AML-193 (cell line): Measurements from ENCODE around the gene SUSD2.
"Not testable (repeated sequence)": the region's sequence is repeated elsewhere in the genome, so short reads cannot be mapped to it uniquely, and the experiment has no call there.

Source experiments
- DNase-seq, 2 experiments: peaks; one replicate each; lab custom pipeline; 2025; lab: John Stamatoyannopoulos, UW

The SUSD2 gene

DNA sequence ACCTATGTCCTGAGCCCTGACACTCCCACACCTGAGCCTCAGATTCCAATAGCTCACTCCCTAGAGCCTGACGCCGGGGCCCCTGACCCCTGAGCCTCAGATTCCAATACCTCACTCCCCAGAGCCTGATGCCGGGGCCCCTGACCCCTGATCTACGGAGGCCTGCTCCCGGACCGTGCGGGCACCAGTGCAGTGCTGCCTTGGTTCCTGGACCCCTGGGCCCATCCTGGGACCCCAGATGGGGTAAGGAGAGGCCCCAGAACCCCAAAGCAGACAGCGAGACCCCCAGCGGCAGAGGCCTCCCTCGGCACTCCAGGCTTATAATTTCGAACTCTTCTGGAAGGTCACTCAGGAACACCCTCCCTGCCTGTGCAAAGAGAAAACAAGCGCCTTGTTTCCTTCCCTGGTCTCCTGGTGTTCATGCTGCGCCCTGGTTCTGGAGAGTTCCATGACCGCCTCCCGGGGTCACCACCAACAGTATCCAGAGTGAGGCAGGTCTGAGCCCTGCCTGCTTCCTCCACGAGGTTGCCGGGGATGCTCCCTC lies 7.5 kb downstream of the SUSD2 start:
- DNase-seq: no peak

DNA sequence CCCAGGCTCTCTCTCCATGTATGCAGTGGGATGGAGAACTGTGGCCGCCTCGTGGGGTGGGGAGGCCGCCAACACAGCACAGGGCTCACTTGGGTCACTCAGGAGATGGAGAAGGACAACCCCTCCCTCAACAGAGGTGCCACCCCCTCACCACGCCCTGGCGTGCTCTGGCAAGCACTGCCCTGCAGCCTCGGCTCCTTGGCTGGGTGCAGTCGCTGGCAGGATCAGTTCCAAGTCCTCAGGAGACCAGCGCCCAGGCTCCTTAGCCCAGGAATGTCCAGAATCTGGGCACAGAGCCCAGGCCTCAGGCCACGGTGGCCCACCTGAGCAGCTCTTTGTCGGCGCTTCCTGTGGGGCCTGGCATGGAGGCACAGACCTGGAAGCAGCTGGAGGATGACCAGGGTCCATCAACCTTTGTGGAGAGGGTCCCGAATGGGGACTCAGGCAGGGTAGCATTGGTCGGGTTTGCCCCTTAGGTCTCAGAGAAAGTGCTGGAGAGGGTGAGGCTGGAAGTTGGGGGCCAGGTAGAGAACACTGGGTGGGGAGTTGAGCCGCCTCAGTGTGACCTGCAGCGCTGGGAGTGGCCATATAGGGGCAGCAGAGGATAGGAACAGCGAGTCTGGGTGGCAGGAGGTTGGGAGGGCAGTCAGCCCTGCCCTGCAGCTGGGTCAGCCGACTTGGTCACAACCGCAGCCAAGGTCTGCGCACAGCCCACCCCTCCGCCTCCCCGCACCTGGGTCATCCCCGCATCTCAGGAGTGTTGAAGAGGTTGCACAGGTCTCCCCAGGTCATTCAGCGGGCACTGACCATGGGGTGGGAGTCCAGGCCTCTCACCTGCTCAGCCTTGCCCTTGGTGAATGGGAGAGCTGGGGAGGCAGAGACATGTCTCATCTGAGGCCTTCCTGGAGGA lies 8.2 kb downstream of the SUSD2 start:
- DNase-seq: peak; percentile 40 to 47

DNA sequence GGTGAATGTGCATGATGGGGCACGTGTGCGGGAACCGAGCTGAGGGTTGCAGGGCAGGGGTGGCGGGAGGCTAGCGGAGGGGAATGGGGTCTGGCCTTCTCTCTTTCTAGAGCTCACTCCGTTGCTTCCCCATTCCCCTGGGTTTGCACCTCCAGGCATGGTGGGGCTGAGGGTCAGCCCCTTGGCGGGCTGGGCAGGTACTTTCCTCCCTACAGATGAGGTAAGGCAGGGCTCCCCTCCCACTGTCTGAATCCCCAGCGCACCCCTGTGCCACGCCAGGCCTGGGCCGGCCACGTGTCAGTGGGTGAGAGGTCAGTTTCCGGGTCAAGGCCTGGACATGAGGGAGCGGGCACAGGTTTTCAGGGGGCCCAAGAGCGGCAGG lies 8.9 kb downstream of the SUSD2 start:
- no peak for DNase-seq

GRCh38 chr22:24190596-24191208 lies 9.4 kb downstream of the SUSD2 start:
- DNase-seq: no peak

DNA sequence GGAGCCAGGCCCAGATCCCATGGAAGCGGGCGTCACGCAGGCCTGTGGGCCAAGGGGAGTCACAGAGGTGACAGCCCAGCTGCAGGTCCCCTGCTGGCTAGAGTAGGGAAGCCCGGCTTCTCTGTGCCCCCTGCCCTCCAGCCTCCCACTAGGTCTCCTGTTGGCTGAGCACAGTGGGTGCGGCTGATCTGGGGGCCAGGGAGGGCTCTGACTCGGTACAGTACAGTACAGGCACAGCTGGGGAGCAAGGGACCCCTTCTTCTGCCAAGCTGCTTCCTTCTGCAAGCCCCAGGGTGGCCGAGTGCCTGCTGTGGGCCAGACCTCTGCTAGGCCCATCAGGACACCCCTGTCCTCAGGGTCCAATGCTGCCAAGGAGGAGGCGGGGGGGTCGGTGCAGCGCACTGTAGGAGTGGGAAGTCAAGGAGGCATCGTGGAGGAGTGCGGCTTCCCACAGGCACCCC lies 10.1 kb downstream of the SUSD2 start:
- DNase-seq: no peak

DNA sequence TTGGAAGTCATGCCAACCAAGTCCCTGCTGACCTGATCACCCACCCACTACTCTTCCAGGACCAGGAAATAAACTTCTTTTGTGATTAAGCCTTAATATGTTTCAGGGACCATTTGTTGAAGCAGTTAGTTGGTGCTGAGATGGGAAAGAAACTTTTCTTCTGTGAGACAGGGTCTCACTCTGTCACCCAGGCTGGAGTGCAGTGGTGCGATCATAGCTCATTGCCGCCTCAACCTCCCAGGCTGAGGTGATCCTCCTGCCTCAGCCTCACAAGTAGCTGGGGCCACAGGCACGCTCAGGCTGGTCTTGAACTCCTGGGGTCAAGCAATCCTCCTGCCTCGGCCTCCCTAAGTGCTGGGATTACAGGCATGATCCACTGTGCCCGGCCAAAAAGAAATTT lies 10.6 kb downstream of the SUSD2 start:
- DNase-seq: no peak

- no peak for DNase-seq
Observed at GRCh38 chr22:24198682-24199052, 17.4 kb downstream of the SUSD2 start.

DNA sequence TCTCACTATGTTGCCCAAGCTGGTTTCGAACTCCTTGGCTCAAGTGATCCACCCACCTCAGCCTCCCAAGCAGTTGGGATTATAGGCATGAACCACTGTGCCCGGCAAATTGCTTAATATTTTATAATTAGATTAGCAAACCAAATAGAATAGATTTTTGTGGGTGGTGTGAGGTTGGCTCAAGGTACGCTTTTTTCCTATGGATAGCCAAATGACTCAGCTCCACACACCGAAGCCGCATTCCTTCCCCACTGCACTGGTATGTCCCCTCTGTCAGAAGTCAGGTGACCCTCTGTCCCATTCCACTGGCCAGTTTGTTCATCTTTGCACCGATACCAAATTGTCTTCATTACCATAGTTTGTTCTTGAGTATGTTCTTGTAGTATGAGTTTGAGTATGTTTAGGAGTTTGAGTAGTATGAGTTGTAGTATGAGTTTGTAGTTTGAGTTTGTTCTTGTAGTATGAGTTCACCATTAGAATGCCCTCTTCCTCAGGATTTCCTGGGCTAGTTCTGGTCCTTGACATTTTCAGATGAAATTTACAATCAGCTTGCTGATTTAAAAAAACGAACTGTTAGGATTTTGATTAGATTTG lies 19.4 kb downstream of the SUSD2 start:
- DNase-seq: no peak

DNA sequence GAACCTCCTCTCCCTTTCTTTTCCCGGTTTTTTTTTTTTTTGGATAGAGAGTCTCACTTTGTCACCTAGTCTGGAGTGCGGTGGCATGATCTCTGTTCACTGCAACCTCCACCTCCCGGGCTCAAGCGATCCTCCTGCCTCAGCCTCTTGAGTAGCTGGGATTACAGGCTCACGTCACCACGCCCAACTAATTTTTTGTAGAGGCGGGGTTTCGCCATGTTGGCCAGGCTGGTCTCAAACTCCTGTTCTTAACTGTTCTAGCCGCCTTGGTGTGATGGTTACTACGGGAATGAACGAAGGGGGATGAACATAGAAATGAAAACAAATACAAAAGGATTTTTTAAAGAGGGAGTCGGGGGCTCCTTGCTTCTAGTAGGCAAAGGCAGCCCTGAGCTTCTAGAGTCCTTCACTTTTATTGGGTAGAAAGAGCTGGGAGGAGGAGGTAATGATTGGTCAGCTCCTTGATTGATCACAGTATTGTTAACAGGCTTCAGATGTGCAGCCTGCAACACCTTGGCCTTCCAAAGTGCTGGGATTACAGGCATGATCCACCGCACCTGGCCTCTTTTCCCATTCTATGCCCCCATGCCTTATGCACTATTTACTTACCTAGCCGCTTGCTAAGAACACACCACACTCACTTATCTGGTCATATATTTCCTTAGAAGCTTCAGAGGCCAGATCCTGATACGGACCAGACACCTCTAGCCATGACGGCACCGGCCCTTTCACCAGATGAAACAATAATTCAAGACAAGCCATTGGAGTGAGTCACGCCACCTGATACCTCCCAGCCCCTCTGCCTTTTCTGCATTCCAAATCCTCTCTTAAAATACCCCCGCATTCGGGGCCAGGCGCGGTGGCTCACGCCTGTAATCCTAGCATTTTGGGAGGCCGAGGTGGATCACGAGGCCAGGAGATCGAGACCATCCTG lies 20.7 kb downstream of the SUSD2 start:
- DNase-seq: no peak

- DNase-seq: not testable (repeated sequence)
Observed at GRCh38 chr22:24203856-24204255, 22.6 kb downstream of the SUSD2 start.

DNA sequence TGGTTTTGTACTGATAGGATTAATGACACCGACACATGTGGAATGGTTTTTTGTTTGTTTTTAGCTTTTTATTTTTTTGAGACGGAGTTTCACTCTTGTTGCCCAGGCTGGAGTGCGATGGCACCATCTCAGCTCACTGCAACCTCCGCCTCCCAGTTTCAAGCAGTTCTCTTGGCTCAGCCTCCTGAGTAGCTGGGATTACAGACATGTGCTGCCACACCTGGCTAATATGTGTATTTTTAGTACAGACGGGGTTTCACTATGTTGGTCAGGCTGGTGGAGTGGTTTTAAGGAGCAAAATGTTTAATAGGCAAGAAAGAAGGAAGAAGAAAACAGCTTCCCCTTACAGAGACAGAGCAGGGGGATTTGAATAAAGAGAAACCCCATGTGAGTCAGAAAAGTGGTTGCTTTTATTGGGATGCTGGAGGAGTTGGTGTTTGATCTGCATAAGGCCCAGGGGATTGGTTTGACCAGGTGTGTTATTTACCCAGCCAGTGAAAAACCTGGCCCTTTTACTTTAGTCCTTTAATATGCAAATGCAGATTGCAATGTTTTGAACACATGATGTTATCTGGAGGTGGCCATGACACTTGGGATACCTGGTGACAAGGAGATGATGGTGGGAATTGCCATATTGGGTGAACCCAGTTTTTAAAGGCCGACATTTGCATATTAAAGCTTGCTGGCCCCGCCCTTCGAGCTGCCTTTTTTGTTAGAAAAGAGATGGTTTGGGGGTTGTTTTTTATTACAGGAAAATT lies 24.3 kb downstream of the SUSD2 start:
- no peak for DNase-seq

GRCh38 chr22:24206460-24207263 lies 25.4 kb downstream of the SUSD2 start:
- not testable (repeated sequence) for DNase-seq

- no peak for DNase-seq
Observed at GRCh38 chr22:24207264-24208011, 26.2 kb downstream of the SUSD2 start.

DNA sequence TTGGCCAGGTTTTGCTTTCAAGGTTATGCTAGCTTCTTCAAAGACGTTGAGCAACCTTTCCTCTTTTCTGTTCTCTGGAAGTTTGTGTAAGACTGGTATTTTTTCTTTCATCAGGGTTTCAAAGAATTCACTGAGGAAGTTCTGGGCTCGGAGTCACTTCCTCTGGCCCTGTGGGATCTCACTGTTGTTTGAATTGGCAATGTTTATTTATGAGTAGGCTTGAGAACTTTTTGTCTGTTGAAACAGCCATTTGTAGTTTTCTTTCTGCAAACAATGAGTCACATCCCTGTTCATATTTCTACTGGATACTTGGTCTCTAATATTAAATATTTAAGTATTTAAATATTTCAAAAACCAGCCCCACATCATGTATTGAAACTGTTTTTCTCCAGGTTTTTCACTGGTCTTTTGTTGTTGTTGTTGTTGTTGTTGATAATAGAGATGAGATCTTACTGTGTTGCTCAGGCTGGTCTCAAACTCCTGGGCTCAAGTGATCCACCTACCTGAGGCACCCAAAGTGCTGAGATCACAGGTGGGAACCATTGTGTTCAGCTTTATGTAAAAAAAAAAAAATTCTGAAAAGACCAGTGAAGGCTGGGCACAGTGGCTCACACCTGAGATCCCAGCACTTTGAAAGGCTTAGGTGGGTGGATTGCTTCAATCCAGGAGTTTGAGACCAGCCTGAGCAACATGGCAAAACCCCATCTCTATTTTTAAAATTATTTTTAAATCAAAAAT lies 26.9 kb downstream of the SUSD2 start:
- DNase-seq: peak; percentile 83 to 86

GRCh38 chr22:24209016-24209415 lies 27.7 kb downstream of the SUSD2 start:
- DNase-seq: no peak

DNA sequence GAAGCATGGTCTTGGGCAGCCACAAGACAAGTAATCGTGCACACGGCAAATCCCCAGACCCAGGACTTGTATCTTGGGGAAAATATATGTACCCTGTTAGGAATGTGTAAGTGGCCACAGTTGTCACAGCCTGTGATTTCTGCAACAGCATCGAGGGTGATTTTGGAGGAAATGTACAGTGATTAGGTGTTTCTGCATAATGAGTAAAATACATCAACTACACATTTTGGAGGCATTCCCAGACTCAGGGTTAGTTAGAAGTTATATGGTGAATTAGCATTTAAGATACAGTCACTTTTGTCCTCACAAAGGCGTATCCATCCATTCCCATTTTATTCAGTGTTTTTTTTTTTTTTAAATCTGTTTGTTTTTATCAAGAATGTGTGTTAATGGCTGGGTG lies 28.4 kb downstream of the SUSD2 start:
- DNase-seq: no peak

- DNase-seq: not testable (repeated sequence)
Observed at GRCh38 chr22:24210409-24210808, 29.1 kb downstream of the SUSD2 start.

DNA sequence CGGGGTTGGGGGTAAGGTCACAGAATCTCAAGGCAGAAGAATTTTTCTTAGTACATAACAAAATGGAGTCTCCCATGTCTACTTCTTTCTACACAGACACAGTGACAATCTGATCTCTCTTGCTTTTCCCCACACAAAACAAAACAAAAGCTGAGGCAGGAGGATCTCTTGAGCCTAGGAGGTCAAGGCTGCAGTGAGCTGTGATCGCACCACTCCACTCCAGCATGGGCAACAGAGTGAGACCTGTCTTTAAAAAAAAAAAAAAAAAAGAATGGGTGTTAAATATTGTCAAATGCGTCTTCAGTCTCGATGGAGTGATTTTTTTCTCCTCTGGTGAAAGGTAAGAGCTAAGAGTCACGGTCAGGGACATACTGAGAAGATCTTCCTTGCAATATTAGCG lies 30.4 kb downstream of the SUSD2 start:
- DNase-seq: not testable (repeated sequence)

DNA sequence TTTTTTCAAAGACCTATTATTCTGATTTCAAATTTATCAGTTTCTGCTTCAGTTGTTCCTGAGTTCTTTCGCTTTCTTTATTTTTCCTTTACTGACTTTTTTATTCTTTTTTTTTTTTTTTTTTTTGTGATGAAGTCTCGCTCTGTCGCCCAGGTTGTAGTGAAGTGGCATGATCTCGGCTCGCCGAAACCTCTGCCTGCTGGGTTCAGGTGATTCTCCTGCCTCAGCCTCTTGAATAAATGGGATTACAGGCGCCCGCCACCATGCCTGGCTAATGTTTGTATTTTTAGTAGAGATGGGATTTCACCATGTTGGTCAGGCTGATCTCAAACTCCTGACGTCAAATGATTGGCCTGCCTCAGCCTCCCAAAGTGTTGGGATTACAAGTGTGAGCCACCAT lies 31.8 kb downstream of the SUSD2 start:
- DNase-seq: not testable (repeated sequence)
